Skeletal muscle tissue (tissue), 4 donors: ENCODE data around the gene CFAP221. TPM values are rescaled to one million over a fixed set of nuclear protein-coding genes. Genes with fewer than 3 reads are reported as not detected.

Source experiments
- H3K27ac ChIP-seq: one replicate; pipeline ENCODE4 v1.7.0; 2013; ENCODE audit warnings: mild to moderate bottlenecking, low read depth, low read length, inconsistent platforms
- H3K27me3 ChIP-seq, 3 donors: one replicate each; pipeline ENCODE4 v1.7.0; 2013; ENCODE audit warnings: low read length in 3 of 3; ENCODE audit not compliant: control insufficient read depth in 3 of 3, insufficient read depth in 3 of 3
- H3K36me3 ChIP-seq, 3 donors: one replicate each; pipeline ENCODE4 v1.7.0; 2013; ENCODE audit warnings: low read length in 3 of 3; ENCODE audit not compliant: control insufficient read depth in 3 of 3, insufficient read depth in 3 of 3
- H3K4me1 ChIP-seq, 3 donors: one replicate each; pipeline ENCODE4 v1.7.0; 2013; ENCODE audit warnings: low read length in 3 of 3, mild to moderate bottlenecking in 3 of 3; ENCODE audit not compliant: control insufficient read depth in 3 of 3, insufficient read depth in 3 of 3
- H3K4me3 ChIP-seq, 3 donors: one replicate each; pipeline ENCODE4 v1.7.0; 2013; ENCODE audit warnings: low read length in 3 of 3
- H3K9ac ChIP-seq, 3 donors: one replicate each; pipeline ENCODE4 v1.7.0; 2013; ENCODE audit warnings: low read length in 3 of 3, mild to moderate bottlenecking in 3 of 3, moderate library complexity in 2 of 3, low read depth in 1 of 3
- H3K9me3 ChIP-seq, 3 donors: one replicate each; pipeline ENCODE4 v1.7.0; 2013; ENCODE audit warnings: low read length in 3 of 3; ENCODE audit not compliant: control insufficient read depth in 3 of 3
- total RNA-seq: library from RNA; depleted of rRNA; stranded (reverse); fragments of >200 nt; gene quantifications from one replicate; pipeline ENCODE4 v1.2.3, GENCODE V29; 2014
- donor health status: Osteomylitis.

The CFAP221 gene
- 1.0 TPM for total RNA-seq

DNA sequence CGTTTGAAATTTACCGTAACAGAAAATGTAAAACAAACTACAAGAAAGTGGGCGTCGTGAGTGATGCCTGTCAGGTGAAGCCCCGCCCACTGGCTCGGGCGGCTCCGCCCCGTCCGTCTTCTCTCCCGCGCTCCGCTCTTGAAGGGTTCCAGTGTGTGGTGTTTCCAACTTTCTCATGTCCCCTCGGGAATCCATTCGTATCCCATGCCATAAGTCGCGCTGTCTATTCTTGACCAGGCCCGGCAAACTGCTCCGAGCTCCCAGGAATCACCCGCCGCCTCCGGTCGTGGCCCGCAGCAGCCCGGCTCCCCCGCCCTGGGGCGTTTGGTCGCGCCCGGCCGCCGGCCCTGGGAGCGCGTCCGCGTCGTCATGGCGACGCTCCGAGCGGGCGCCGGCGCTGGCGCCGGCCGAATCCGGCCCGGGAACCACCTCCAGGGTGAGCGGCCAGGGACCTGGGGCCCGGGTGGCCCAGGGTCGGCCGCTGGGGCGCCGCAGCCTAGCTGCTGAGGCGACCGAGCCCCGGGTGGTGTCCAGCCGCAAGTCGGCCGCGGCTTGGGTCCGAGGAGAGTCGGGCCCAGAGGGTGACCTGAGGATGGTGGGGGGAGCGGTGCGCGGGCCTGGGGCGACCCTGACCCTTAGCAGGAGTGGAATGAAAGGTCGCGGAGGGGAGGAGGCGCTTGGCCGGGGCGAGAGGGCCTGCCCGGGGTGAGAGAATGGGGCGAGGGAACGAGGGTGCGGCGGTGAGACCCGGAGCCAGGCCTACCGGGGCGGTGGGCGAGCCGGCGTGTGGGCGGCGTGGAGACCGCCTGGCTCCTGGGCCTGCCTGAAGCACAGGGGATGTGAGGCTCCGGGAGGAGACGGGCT lies at the start of gene CFAP221:
Gene CFAP221 (plus strand): TSS at position 375 of the 864 bp plus-strand sequence. CDS start 1,683 bp downstream, outside the sequence.
- Histone ChIP-seq H3K4me3 (peak within 1 kb of the TSS; percentile 73 to 80 (median 74)), H3K9ac (peak within 1 kb of the TSS; percentile 57 to 77 (median 59)), H3K4me1 (peaks cover 3 to 9% (median 4%) of the 10 kb centered on the region in 3 donors), H3K27ac (no peak within 1 kb of the TSS), H3K36me3 (no peaks in the 10 kb centered on the region), H3K9me3 (no peaks in the 10 kb centered on the region), H3K27me3 (peaks cover 0 to 7% (median 0%) of the 10 kb centered on the region in 3 donors)

DNA sequence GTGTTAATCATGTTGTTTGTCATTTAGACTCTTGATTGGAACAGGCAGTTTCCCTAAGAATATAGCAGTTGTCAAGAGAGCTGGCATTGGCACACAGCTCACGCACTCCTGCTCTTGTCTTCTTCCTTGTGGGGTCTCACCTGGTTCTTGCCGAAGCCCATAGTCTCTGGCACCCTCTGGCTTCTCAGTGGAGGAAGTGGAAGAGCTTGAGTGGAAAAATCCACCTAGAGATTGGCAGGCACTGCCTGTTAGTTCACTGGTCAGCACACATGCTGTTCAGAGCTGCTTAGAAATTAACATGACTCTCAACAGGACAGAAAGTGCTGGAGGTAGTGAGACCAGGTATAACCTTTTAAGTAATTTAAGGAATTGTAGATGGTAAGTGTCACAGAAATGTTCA lies 48.3 kb upstream of the CFAP221 start:
- H3K9me3 ChIP-seq: peaks cover 0 to 5% (median 0%) of the 10 kb centered on the region in 3 donors
- no peaks in the 10 kb centered on the region for H3K36me3 ChIP-seq
- H3K4me3 ChIP-seq: no peak overlapping the region
- no peak overlapping the region for H3K9ac ChIP-seq
- H3K27me3 ChIP-seq: no peaks in the 10 kb centered on the region
- no peak overlapping the region for H3K27ac ChIP-seq
- peaks cover 4 to 15% (median 7%) of the 10 kb centered on the region in 3 donors for H3K4me1 ChIP-seq

DNA sequence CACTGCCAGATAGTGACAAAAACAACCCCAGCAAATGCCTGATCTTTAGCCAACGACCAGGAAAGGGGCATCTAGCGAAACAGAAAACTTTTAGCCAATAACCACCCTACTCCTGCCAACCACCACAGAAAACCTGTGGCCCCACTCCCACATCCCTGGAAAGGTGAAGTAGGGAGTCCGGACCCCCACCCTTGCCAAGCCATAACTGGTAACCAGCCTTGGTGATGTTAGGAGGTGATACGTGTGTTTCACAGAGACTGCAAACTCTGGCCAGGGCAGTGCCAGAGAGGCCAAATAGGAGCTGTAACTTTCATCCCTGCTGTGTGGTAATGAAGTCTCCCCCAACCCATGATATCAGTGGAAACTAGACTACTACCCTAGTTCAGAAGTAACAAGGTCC lies 47.6 kb upstream of the CFAP221 start:
- H3K36me3 ChIP-seq: no peaks in the 10 kb centered on the region
- peaks cover 4 to 11% (median 6%) of the 10 kb centered on the region in 3 donors for H3K4me1 ChIP-seq
- peaks cover 0 to 5% (median 0%) of the 10 kb centered on the region in 3 donors for H3K9me3 ChIP-seq
- H3K27ac ChIP-seq: no peak overlapping the region
- no peaks in the 10 kb centered on the region for H3K27me3 ChIP-seq
- no peak overlapping the region for H3K9ac ChIP-seq
- no peak overlapping the region for H3K4me3 ChIP-seq

DNA sequence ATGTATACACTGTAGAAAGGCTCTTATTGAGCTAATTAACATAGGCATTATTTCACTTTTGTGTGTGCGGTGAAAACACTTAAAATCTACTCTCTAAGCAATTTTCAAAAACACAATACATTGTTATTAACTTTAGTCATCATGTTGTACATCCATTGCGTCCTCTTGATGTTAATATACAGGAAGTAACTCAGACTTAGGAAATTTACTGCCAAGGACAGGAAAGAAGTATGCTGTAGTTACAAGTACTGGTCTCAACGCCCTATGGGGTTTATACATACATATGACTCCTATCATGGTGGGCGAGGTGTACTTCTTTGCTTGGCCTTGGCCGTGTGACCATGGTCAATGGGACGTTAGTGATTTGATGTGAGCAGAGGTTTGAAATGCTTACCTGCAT lies 35.5 kb upstream of the CFAP221 start:
- H3K4me3 ChIP-seq: no peak overlapping the region
- no peaks in the 10 kb centered on the region for H3K36me3 ChIP-seq
- no peaks in the 10 kb centered on the region for H3K9me3 ChIP-seq
- H3K27ac ChIP-seq: no peak overlapping the region
- no peaks in the 10 kb centered on the region for H3K4me1 ChIP-seq
- H3K27me3 ChIP-seq: no peaks in the 10 kb centered on the region
- no peak overlapping the region for H3K9ac ChIP-seq

DNA sequence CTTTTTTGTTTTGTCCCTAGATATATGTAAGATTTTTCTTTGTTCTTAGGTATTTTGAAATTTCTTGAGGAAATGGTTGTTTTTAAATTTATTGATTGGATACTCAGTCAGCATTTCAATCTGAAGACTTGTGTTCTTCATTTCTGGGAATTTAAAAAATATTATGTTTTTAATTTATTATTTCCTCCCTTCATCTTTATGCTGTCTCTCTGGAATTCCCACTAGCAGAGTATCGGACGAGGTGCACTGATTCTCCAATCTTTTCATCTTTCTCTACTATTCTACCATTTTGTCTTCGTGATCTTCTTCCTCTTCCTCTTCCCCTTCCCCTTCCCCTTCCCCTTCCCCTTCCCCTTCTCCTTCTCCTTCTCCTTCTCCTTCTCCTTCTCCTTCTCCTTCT lies 32.3 kb upstream of the CFAP221 start:
- H3K36me3 ChIP-seq: no peaks in the 10 kb centered on the region
- no peak overlapping the region for H3K27ac ChIP-seq
- H3K4me1 ChIP-seq: no peaks in the 10 kb centered on the region
- H3K4me3 ChIP-seq: no peak overlapping the region
- H3K9me3 ChIP-seq: no peaks in the 10 kb centered on the region
- no peaks in the 10 kb centered on the region for H3K27me3 ChIP-seq
- no peak overlapping the region for H3K9ac ChIP-seq

DNA sequence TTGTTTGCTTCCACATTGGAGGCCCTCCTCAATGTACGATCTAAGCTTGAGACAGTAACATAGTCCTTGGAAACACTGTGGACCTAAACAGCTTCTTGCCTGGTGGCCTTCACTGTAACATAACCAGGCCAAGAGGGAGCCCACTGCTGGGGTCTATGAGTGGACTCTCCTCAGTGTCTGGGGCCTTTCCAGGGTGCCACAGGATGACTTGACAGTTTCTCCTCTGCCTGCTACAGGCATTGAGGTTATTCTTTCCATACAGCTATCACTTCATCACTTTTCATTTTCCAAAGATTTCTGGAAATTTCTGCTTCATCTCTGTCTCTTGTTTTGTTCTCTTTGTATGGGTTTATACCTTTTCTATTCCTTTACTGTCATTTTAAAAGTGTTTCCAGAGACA lies 31.3 kb upstream of the CFAP221 start:
- Histone ChIP-seq H3K36me3 (no peaks in the 10 kb centered on the region), H3K27ac (no peak overlapping the region), H3K4me3 (no peak overlapping the region), H3K9ac (no peak overlapping the region), H3K27me3 (no peaks in the 10 kb centered on the region), H3K9me3 (no peaks in the 10 kb centered on the region), H3K4me1 (no peaks in the 10 kb centered on the region)

DNA sequence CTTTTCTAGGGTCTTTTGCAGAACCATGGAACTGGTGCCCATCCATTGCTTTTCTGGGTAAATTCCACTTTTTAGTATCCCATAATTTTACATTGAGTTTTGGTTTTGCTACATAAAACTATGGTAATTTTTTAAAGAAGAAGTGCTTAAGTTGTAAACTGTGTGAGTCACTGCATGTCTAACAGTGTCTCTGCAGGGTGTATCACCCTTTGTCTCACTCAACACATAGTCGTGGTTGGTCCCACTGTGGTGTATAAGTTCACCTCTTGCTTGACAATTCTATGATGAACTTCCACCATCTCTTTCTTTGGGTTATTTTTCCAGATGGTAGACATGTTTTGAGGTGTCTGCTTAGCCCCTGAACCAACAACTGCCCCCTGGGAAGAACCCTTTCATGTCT lies 30.4 kb upstream of the CFAP221 start:
- Histone ChIP-seq H3K27ac (no peak overlapping the region), H3K9me3 (no peaks in the 10 kb centered on the region), H3K4me1 (no peaks in the 10 kb centered on the region), H3K4me3 (no peak overlapping the region), H3K9ac (no peak overlapping the region), H3K36me3 (no peaks in the 10 kb centered on the region), H3K27me3 (no peaks in the 10 kb centered on the region)

DNA sequence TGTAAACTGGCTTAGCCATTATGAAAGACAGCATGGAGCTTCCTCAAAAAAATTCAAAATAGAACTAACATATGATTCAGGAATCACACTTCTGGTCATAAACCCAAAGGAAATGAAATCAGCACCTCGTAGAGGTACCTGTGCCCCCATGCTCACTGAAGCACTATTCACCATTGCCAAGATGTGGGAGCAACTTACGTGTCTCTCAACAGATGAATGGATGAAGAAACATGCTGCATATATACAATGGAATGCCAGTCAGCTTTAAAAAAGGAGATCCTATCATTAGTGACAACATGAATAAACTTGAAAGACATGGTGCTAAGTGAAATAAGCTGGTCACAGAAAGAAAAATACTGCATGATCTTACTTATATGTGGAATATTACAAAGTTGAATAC lies 28.1 kb upstream of the CFAP221 start:
- Histone ChIP-seq H3K36me3 (no peaks in the 10 kb centered on the region), H3K27ac (no peak overlapping the region), H3K4me3 (no peak overlapping the region), H3K9me3 (no peaks in the 10 kb centered on the region), H3K4me1 (peaks cover 0 to 1% (median 0%) of the 10 kb centered on the region in 3 donors), H3K27me3 (no peaks in the 10 kb centered on the region), H3K9ac (no peak overlapping the region)

DNA sequence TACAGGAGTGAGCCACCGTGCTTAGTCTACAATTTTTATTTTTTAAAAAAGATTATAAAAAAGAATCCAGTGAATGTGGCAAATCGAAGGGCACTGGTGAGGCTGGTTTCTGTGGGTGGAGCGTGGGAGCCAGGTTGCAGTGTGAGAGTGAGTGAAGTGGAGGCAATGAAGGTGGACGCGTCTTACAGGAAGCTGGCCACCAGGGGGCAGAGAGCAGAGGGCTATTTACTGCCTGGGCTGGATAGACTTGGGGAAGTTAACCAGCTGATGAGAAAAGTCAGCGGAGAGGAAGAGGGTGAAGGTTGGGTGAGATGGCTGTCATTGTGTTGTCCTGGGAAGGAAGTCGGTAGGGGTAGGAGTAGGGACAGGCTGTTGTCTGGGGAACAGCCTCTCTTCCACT lies 26.8 kb upstream of the CFAP221 start:
- Histone ChIP-seq H3K4me3 (no peak overlapping the region), H3K27ac (no peak overlapping the region), H3K9ac (no peak overlapping the region), H3K36me3 (no peaks in the 10 kb centered on the region), H3K9me3 (no peaks in the 10 kb centered on the region), H3K27me3 (peaks cover 1 to 2% (median 2%) of the 10 kb centered on the region in 3 donors), H3K4me1 (peaks cover 0 to 5% (median 5%) of the 10 kb centered on the region in 3 donors)

DNA sequence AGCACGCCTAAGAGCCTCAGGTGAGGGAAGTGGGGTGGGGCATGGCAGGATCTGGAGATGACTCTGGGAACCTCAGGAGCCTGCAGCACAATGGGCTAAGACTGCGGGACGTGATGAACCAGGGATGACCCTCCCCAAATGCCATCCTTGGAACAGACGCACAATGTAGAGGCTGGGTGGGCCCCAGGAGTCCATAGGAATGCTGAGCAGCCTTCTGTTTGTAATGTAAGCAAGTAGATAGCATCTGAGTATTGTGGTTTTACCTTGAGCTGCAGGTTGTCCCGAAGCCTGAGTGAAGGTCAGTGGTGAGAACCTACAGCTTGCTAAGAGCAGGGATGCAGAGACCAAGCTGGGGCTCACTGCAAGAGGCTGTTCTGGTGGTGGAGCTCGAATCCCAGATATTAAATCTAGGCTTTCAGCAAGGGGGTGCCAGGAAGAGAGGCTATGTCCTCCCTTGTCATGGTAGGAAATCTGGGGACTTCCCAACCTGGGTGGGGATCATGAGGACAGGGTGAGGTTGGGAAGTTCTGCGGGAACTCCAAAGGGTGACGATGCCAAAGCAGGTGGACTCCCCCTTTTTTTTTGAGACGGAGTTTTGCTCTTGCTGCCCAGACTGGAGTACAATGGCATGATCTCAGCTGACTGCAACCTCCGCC lies 25.7 kb upstream of the CFAP221 start:
- Histone ChIP-seq H3K4me3 (no peak overlapping the region), H3K9ac (no peak overlapping the region), H3K27ac (no peak overlapping the region), H3K36me3 (no peaks in the 10 kb centered on the region), H3K4me1 (peaks cover 2 to 5% (median 5%) of the 10 kb centered on the region in 3 donors), H3K9me3 (no peaks in the 10 kb centered on the region), H3K27me3 (peaks cover 10 to 11% (median 11%) of the 10 kb centered on the region in 3 donors)
